K562 (cell line): ENCODE results near the gene OLFML2A. TPM values are rescaled to one million over a fixed set of nuclear protein-coding genes. Genes with fewer than 3 reads are reported as not detected.

Experiments
- ARID1B ChIP-seq: fragments of 450-650 bp; IDR thresholded peaks from 2 replicates; pipeline ENCODE4 v1.6.1; 2016; ENCODE audit warnings: antibody characterized with exemption, mild to moderate bottlenecking, inconsistent platforms
- ASH1L ChIP-seq: fragments of 450-650 bp; IDR thresholded peaks from 2 replicates; pipeline ENCODE4 v1.6.1; 2018; ENCODE audit warnings: borderline replicate concordance, mild to moderate bottlenecking, low read depth; ENCODE audit not compliant: partially characterized antibody
- ATF7 ChIP-seq: fragments of 450-650 bp; IDR thresholded peaks from 2 replicates; pipeline ENCODE4 v1.7.1; 2014; ENCODE audit warnings: mild to moderate bottlenecking, moderate library complexity
- BACH1 ChIP-seq: fragments of 200-800 bp; sonication (Bioruptor generic); IDR thresholded peaks from 2 replicates; pipeline ENCODE4 v1.6.1; 2016; ENCODE audit warnings: missing genetic modification characterization, missing compliant biosample characterization
- CBFB ChIP-seq: sonication (generic); formaldehyde crosslinking; IDR thresholded peaks from 2 replicates; pipeline ENCODE4 v1.4.0; 2020; ENCODE audit warnings: mild to moderate bottlenecking, missing genetic modification reagents
- FOXO4 ChIP-seq: fragments of 450-650 bp; formaldehyde crosslinking; IDR thresholded peaks from 2 replicates; pipeline ENCODE4 v1.4.0; 2020; ENCODE audit warnings: mild to moderate bottlenecking, moderate library complexity
- FOXP4 ChIP-seq: sonication (generic); formaldehyde crosslinking; IDR thresholded peaks from 2 replicates; pipeline ENCODE4 v1.8.0; 2022; ENCODE audit warnings: mild to moderate bottlenecking, missing genetic modification reagents, borderline replicate concordance
- GATA2 ChIP-seq: sonication (generic); formaldehyde crosslinking; IDR thresholded peaks from 2 replicates; pipeline ENCODE4 v1.4.0; 2020; ENCODE audit warnings: mild to moderate bottlenecking, missing genetic modification reagents
- MAX ChIP-seq: sonication (generic); formaldehyde crosslinking; IDR thresholded peaks from 2 replicates; pipeline ENCODE4 v1.9.0; 2022; ENCODE audit warnings: mild to moderate bottlenecking, missing genetic modification reagents
- POLR2H ChIP-seq: IDR thresholded peaks from 2 replicates; pipeline ENCODE4 v1.6.1; 2016; ENCODE audit warnings: missing genetic modification characterization, low read depth, mild to moderate bottlenecking, control low read depth, missing compliant biosample characterization, moderate library complexity
- PURB ChIP-seq: sonication (generic); formaldehyde crosslinking; IDR thresholded peaks from 2 replicates; pipeline ENCODE4 v1.9.0; 2021; ENCODE audit warnings: low read depth, mild to moderate bottlenecking, missing genetic modification reagents
- SMARCA5 ChIP-seq: fragments of 450-650 bp; IDR thresholded peaks from 2 replicates; pipeline ENCODE4 v1.6.1; 2016
- SP1 ChIP-seq: sonication (generic); formaldehyde crosslinking; IDR thresholded peaks from 2 replicates; pipeline ENCODE4 v1.8.1; 2022; ENCODE audit warnings: mild to moderate bottlenecking, missing genetic modification reagents
- SP2 ChIP-seq: IDR thresholded peaks from 2 replicates; pipeline ENCODE4 v1.6.1; 2011; ENCODE audit warnings: mild to moderate bottlenecking, low read depth, low read length, moderate library complexity; ENCODE audit not compliant: poor library complexity, severe bottlenecking; ENCODE audit errors: extremely low read depth
- SPI1 ChIP-seq: IDR thresholded peaks from 2 replicates; pipeline ENCODE4 v1.6.1; 2011; ENCODE audit warnings: low read depth, low read length, control low read depth, borderline replicate concordance
- SRSF7 ChIP-seq: fragments of 200-400 bp; formaldehyde crosslinking; optimal IDR thresholded peaks from 2 replicates; pipeline ENCODE3; 2017; ENCODE audit warnings: mild to moderate bottlenecking, low read depth, low read length
- YY1 ChIP-seq, 3 experiments: IDR thresholded peaks; 2 replicates each; pipeline ENCODE4 v1.6.1; 2011; ENCODE audit warnings: low read length in 2 of 3, mild to moderate bottlenecking in 2 of 3, moderate library complexity in 2 of 3, borderline replicate concordance in 1 of 3, control low read depth in 1 of 3, low read depth in 1 of 3; ENCODE audit not compliant: insufficient read depth in 3 of 3, insufficient replicate concordance in 2 of 3, control insufficient read depth in 1 of 3, insufficient read length in 1 of 3; ENCODE audit errors: extremely low read depth in 1 of 3
- ZNF764 ChIP-seq: fragments of 250-450 bp; sonication (Bioruptor Pico); IDR thresholded peaks from 2 replicates; pipeline ENCODE4 v1.4.0; 2020; ENCODE audit warnings: low read depth, mild to moderate bottlenecking, moderate library complexity
- ZNF766 ChIP-seq: fragments of 200-800 bp; sonication (Bioruptor generic); conservative IDR thresholded peaks from 2 replicates; pipeline ENCODE4 v1.6.1; 2016; ENCODE audit warnings: missing genetic modification characterization, missing compliant biosample characterization
- polyA plus RNA-seq, 8 experiments: library from polyadenylated mRNA; depleted of rRNA in 4 of 8; stranded (reverse) in 5 of 8; unstranded in 3 of 8; fragments of >200 nt; fragmentation: Nextera tagmentation in 2 of 8; fragmentation: Illumina TruSeq in 1 of 8; extraction: Ambion mirVana in 2 of 8; extraction: Trizol in 1 of 8; gene quantifications; 2 replicates each; pipeline versions ENCODE4 v1.2.1 to v1.2.3, GENCODE V29; 2011 to 2014; ENCODE audit warnings: inconsistent platforms in 1 of 8, missing spikeins in 1 of 8
- total RNA-seq, 7 experiments: library from RNA; depleted of rRNA in 6 of 7; stranded (reverse); fragments of >200 nt in 6 of 7; fragmentation: Illumina TruSeq in 2 of 7; extraction: Trizol in 2 of 7; gene quantifications; 2 replicates each; pipeline versions ENCODE4 v1.2.1 to v1.2.3, GENCODE V29; 2011 to 2021; ENCODE audit warnings: low replicate concordance in 1 of 7
- TF ChIP-seq, protein P1 (sequence below), 2 experiments: fragments of 450-650 bp; IDR thresholded peaks; 2 replicates each; pipeline ENCODE4 v1.6.1; 2016

Gene OLFML2A
- total and polyA plus RNA-seq, 9 of the 15 experiments (the other 6 are each of a cell fraction or from before 2014, with no cell fraction given): 0.16 TPM; not detected in 8

DNA sequence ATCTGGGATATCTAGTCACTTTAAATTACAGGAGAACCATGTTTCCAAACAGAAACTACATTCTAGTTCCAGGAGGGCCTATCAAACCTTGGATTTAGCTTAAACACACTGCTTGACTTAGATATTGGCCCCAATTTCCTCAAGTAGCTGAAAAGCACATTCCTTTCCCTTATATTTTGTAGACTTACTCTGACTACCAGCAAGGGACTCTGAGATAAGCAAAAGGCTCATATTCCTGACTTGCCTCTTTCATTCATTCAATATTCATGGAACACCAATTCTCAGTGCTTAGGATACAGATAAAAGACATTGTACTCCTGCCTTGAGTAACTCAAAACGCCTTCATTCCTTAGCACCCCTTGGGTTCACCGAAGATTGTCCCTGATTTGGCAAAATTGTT is 17.6 kb upstream of the OLFML2A start (continued):
- 0 out of 2 replicates have a peak, but pooled peaks have one; percentile 13 for TF ChIP-seq ARID1B
- TF ChIP-seq GATA2 (CRISPR knock-in tag): no peak
- TF ChIP-seq SP1 (CRISPR knock-in tag): 0 out of 2 replicates have a peak, but pooled peaks have one; percentile 16
- no peak for TF ChIP-seq SMARCA5
- no peak for TF ChIP-seq YY1 (IDR thresholded peaks at IDR 0.05; ENCODE audit: borderline replicate concordance in 1 of 3, control insufficient read depth in 1 of 3, extremely low read depth in 1 of 3, insufficient read depth in 3 of 3, insufficient read length in 1 of 3, insufficient replicate concordance in 2 of 3, low read depth in 1 of 3, low read length in 2 of 3)
- no peak for TF ChIP-seq SPI1
- TF ChIP-seq PURB: no peak
- TF ChIP-seq CBFB: no peak
- no peak for TF ChIP-seq FOXP4 (CRISPR knock-in tag)
- no peak for TF ChIP-seq BACH1 (tag)
- no peak for TF ChIP-seq ASH1L
- no peak for TF ChIP-seq ATF7
- TF ChIP-seq SRSF7: no peak
- TF ChIP-seq ZNF766 (CRISPR knock-in tag): no peak
- no peak for TF ChIP-seq POLR2H (tag)
- TF ChIP-seq MAX (CRISPR knock-in tag): no peak
- TF ChIP-seq FOXO4 (CRISPR knock-in tag): no peak
- TF ChIP-seq ZNF764 (CRISPR knock-in tag): no peak
- TF ChIP-seq, protein P1, sequence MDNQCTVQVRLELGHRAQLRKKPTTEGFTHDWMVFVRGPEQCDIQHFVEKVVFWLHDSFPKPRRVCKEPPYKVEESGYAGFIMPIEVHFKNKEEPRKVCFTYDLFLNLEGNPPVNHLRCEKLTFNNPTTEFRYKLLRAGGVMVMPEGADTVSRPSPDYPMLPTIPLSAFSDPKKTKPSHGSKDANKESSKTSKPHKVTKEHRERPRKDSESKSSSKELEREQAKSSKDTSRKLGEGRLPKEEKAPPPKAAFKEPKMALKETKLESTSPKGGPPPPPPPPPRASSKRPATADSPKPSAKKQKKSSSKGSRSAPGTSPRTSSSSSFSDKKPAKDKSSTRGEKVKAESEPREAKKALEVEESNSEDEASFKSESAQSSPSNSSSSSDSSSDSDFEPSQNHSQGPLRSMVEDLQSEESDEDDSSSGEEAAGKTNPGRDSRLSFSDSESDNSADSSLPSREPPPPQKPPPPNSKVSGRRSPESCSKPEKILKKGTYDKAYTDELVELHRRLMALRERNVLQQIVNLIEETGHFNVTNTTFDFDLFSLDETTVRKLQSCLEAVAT (IDR thresholded peaks at IDR 0.05): no peak
- no peak for TF ChIP-seq SP2
